ENCODE data around the gene KPNA1. TPM values are rescaled to one million over a fixed set of nuclear protein-coding genes. Genes with fewer than 3 reads are reported as not detected.

Gene KPNA1
- total RNA-seq, 1 experiment from 2014 or later: 43.0 TPM

Other genes with a start within 250 kb of the KPNA1 start
- not detected in 2 replicates for gene CSTA, start 189.7 kb downstream of the KPNA1 start, total RNA-seq (2014; rRNA removed; shearing (Covaris generic); ENCODE audit: low replicate concordance)
- gene MIX23, start 131.7 kb downstream of the KPNA1 start, total RNA-seq (2014; rRNA removed; shearing (Covaris generic); ENCODE audit: low replicate concordance): 46.2 and 72.9 TPM in 2 replicates
- 36.5 and 42.1 TPM in 2 replicates for gene FAM162A, start 130.8 kb downstream of the KPNA1 start, total RNA-seq (2014; rRNA removed; shearing (Covaris generic); ENCODE audit: low replicate concordance)
- gene WDR5B, start 98.9 kb downstream of the KPNA1 start, total RNA-seq (2014; rRNA removed; shearing (Covaris generic); ENCODE audit: low replicate concordance): 2.4 and 3.1 TPM in 2 replicates
- 7.0 and 8.7 TPM in 2 replicates for gene PARP9, start 49.4 kb upstream of the KPNA1 start, total RNA-seq (2014; rRNA removed; shearing (Covaris generic); ENCODE audit: low replicate concordance)
- 15.0 and 17.2 TPM in 2 replicates for gene DTX3L, start 49.4 kb upstream of the KPNA1 start, total RNA-seq (2014; rRNA removed; shearing (Covaris generic); ENCODE audit: low replicate concordance)
- not detected in 2 replicates for gene PARP15, start 62.7 kb upstream of the KPNA1 start, total RNA-seq (2014; rRNA removed; shearing (Covaris generic); ENCODE audit: low replicate concordance)
- gene PARP14, start 165.9 kb upstream of the KPNA1 start, total RNA-seq (2014; rRNA removed; shearing (Covaris generic); ENCODE audit: low replicate concordance): 20.2 and 20.3 TPM in 2 replicates